ENCODE data around the gene ARHGAP10. TPM values are rescaled to one million over a fixed set of nuclear protein-coding genes. Genes with fewer than 3 reads are reported as not detected.

ARHGAP10 gene
- polyA plus RNA-seq, 1 experiment = 20.2 TPM

DNA sequence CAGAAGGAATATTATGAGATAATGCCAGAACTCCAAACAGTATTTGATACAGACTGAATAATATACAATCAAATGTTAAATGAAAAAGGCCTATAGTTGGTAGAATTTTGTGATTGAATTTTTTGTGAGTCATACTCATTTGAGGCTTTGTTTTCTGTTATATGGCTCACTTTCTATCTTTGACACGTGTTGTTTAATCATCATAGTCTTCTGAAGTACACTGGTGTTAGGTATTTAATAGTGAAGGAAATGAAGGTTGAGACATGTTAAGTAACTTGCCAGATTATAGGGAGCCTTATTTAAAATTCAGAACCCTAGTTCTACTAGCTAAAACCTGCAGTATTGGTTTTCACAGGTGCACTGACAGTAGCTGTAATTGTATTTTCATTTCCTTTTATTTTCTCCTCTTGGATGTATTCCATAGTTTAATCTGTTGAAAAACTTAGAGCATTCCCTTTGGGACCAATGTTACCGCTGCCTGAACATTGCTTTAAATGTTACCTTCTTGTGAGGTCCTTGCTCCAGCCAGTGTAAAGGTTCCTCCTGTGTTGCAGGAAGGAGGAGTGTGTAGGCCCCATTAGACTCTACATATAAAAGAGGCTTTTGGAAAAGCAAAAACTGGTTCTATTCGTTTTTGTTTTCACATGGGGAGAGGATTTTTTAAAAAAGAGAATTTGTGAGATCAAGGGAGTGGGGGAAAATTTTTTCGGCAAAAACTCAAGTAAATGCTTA lies 224.1 kb downstream of the ARHGAP10 start:
- H3K27me3 ChIP-seq (ENCODE audit: control insufficient read depth, insufficient read depth, low read length) = no peaks in the 10 kb centered on the region
- TF ChIP-seq, protein P1, sequence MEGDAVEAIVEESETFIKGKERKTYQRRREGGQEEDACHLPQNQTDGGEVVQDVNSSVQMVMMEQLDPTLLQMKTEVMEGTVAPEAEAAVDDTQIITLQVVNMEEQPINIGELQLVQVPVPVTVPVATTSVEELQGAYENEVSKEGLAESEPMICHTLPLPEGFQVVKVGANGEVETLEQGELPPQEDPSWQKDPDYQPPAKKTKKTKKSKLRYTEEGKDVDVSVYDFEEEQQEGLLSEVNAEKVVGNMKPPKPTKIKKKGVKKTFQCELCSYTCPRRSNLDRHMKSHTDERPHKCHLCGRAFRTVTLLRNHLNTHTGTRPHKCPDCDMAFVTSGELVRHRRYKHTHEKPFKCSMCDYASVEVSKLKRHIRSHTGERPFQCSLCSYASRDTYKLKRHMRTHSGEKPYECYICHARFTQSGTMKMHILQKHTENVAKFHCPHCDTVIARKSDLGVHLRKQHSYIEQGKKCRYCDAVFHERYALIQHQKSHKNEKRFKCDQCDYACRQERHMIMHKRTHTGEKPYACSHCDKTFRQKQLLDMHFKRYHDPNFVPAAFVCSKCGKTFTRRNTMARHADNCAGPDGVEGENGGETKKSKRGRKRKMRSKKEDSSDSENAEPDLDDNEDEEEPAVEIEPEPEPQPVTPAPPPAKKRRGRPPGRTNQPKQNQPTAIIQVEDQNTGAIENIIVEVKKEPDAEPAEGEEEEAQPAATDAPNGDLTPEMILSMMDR (IDR thresholded peaks at IDR 0.05; ENCODE audit: insufficient read depth, low read depth, low read length) = no peak
- H3K36me3 ChIP-seq (ENCODE audit: control insufficient read depth, insufficient read depth, low read length) = no peaks in the 10 kb centered on the region; the same call in 1 of the 2 replicates
- ChIA-PET CTCF (no interaction called here), POLR2A (no interaction called here)
- no peak for DNase-seq (ENCODE audit: low read depth)
- H3K4me3 ChIP-seq (ENCODE audit: low read depth, low read length) = no peak overlapping the region

DNA sequence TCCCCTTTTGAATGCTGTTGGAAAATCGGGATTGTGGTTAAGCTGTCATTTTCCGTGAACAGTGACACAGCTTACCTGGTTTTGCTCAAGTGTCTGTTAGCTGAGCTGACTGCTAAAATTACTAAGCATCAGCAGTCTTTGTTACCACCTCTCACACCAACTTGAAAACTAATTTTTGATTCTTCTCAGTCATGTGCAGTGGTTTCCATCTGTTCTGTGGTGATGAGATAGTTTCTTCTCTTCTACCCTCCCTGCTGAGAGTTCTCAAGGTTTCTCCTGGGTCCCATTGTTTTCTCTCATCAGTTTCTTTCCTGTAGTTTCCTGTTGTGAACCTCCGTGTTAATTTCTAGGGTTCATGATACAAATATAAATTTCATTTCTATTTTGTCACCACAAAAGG lies 225.6 kb downstream of the ARHGAP10 start:
- CTCF ChIA-PET = no interaction called here
- Histone ChIP-seq H3K36me3 (ENCODE audit: control insufficient read depth, insufficient read depth, low read length) (no peaks in the 10 kb centered on the region; the same call in 1 of the 2 replicates), H3K27me3 (ENCODE audit: control insufficient read depth, insufficient read depth, low read length) (no peaks in the 10 kb centered on the region), H3K4me3 (ENCODE audit: low read depth, low read length) (no peak overlapping the region)
- TF ChIP-seq, protein P1 (IDR thresholded peaks at IDR 0.05; ENCODE audit: insufficient read depth, low read depth, low read length) = no peak
- no peak for DNase-seq (ENCODE audit: low read depth)
- POLR2A ChIA-PET = no interaction called here

DNA sequence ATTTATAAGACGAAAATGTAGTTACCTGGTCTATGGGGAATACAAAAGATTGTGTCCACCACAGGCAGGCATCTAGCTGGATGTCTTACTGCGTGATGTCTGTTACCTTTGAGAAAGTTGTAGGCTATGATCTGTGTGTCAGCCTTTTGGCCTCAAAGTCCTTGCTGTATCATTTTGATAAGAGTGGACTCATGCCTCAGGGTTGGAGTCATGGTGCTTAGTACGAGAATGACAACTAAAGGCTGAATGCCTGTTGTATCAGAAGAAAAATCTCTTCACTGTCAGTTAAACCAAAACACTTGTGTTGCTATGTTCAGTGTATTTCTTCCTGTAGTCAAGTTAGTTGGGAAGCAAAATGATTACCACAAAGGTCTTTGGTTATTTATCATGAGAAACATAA lies 226.2 kb downstream of the ARHGAP10 start:
- no peak for DNase-seq (ENCODE audit: low read depth)
- no peak overlapping the region for H3K4me3 ChIP-seq (ENCODE audit: low read depth, low read length)
- ChIA-PET POLR2A (no interaction called here), CTCF (interaction anchor here (0.6 kb wide), 1 partner anchor 71 kb away, joined by 3 read pairs; no protein-coding TSS in a partner anchor)
- no peaks in the 10 kb centered on the region for H3K27me3 ChIP-seq (ENCODE audit: control insufficient read depth, insufficient read depth, low read length)
- TF ChIP-seq, protein P1 (IDR thresholded peaks at IDR 0.05; ENCODE audit: insufficient read depth, low read depth, low read length) = no peak
- H3K36me3 ChIP-seq (ENCODE audit: control insufficient read depth, insufficient read depth, low read length) = no peaks in the 10 kb centered on the region; the same call in 1 of the 2 replicates

DNA sequence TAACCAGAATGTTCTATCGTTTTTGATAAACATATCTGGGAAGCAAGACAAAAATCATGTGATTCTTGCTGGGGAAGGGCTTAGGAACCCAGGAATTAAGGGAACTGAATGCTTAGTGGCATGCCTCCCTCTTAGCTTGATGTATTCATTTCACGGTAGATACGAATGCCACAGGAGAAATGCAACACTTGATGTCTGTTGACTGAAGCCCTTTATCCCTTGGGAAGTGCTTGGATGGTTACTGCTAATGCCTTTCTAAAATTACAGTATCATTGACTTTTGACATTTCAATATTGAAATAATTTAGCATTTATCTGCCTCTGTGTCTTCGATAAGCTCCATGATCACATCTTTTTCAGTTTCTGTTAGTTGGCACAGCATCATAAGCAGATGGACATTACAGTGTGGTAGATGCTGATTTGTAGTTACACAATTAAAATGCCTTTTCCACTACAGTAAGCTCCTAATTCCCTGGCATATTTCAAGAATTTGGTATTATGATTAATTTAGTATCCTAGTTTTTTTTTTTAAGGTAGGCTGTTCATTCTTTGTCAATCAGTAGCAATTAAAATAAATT lies 226.7 kb downstream of the ARHGAP10 start:
- TF ChIP-seq, protein P1 (IDR thresholded peaks at IDR 0.05; ENCODE audit: insufficient read depth, low read depth, low read length) = no peak
- Histone ChIP-seq H3K27me3 (ENCODE audit: control insufficient read depth, insufficient read depth, low read length) (no peaks in the 10 kb centered on the region), H3K4me3 (ENCODE audit: low read depth, low read length) (no peak overlapping the region), H3K36me3 (ENCODE audit: control insufficient read depth, insufficient read depth, low read length) (no peaks in the 10 kb centered on the region; the same call in 1 of the 2 replicates)
- ChIA-PET CTCF (interaction anchor here (0.6 kb wide), 3 partner anchors 71 to 1198 kb away, joined by 3 to 4 read pairs (median 3); no protein-coding TSS in a partner anchor), POLR2A (no interaction called here)
- DNase-seq (ENCODE audit: low read depth) = no peak

DNA sequence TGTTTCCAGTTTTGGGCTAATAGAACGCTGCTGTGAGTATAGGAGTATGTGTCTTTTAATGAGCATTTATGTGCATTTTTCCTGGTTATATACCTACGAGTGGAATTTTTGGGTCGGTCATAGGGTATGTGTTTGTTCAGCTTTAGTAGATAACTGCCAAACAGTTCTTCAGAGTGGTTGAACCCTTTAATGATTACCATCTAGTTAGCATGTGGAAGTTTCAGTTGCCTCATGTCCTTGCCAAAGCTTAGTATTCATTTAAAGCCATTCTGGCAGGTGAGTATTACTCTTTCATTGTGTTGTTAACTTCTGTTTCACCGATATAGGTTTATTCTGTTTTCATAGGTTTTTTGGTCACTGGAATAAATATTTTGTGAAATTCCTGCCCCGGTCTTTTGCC lies 229.1 kb downstream of the ARHGAP10 start:
- Histone ChIP-seq H3K27me3 (ENCODE audit: control insufficient read depth, insufficient read depth, low read length) (no peaks in the 10 kb centered on the region), H3K36me3 (ENCODE audit: control insufficient read depth, insufficient read depth, low read length) (no peaks in the 10 kb centered on the region; the same call in 1 of the 2 replicates), H3K4me3 (ENCODE audit: low read depth, low read length) (no peak overlapping the region)
- ChIA-PET POLR2A (no interaction called here), CTCF (no interaction called here)
- TF ChIP-seq, protein P1 (IDR thresholded peaks at IDR 0.05; ENCODE audit: insufficient read depth, low read depth, low read length) = no peak
- DNase-seq (ENCODE audit: low read depth) = no peak

All from BJ (cell line).